ENCODE data around the gene NUTM2D.
A peak's percentile ranks its signal among the peaks of the same experiment; 100 is the strongest.
"Not testable (repeated sequence)": the region's sequence is repeated elsewhere in the genome, so short reads cannot be mapped to it uniquely, and the experiment has no call there.

Gene NUTM2D

GRCh38 chr10:87341546-87342142, 15.9 kb upstream of the NUTM2D start:
- H3K9me3 ChIP-seq (ENCODE audit: control insufficient read depth, insufficient read depth, low read depth, low read length); CTCF ChIA-PET; POLR2A ChIA-PET; H3K36me3 ChIP-seq (ENCODE audit: control insufficient read depth in 2 of 2, insufficient read depth in 1 of 2, low read length in 2 of 2); H3K4me1 ChIP-seq (ENCODE audit: control insufficient read depth, insufficient read depth, low read length): not testable (repeated sequence)
- Histone ChIP-seq H3K27ac (ENCODE audit: extremely low read depth, low read depth, low read length) (peak overlapping the region; percentile 87; the same call in 1 of the 2 replicates), H3K4me3 (ENCODE audit: low read depth, low read length) (peak overlapping the region; percentile 43)
- 0 out of 2 replicates have a peak, but pooled peaks have one; percentile 5 for TF ChIP-seq ZFHX2 (tag by site-specific recombination; conservative IDR thresholded peaks at IDR 0.05)
- peak; percentile 44; the same call in 1 of the 2 replicates for TF ChIP-seq EGR2 (tag by site-specific recombination; IDR thresholded peaks at IDR 0.05; ENCODE audit: low read depth)
- TF ChIP-seq ZNF366 (tag by site-specific recombination; conservative IDR thresholded peaks at IDR 0.05) = 0 out of 2 replicates have a peak, but pooled peaks have one; percentile 15
- TF ChIP-seq SP3 (tag by site-specific recombination; IDR thresholded peaks at IDR 0.05) = peak; percentile 36; the same call in 1 of the 2 replicates
- 0 out of 2 replicates have a peak, but pooled peaks have one; percentile 19 for TF ChIP-seq ZNF335 (tag by site-specific recombination; conservative IDR thresholded peaks at IDR 0.05)
- peak; percentile 49; the same call in 1 of the 2 replicates for TF ChIP-seq PRDM10 (tag by site-specific recombination; IDR thresholded peaks at IDR 0.05)
- 0 out of 2 replicates have a peak, but pooled peaks have one; percentile 20 for TF ChIP-seq ZBTB11 (tag by site-specific recombination; conservative IDR thresholded peaks at IDR 0.05; ENCODE audit: low read depth)
- peak; percentile 36; the same call in 1 of the 2 replicates for TF ChIP-seq PATZ1 (tag by site-specific recombination; IDR thresholded peaks at IDR 0.05)
- TF ChIP-seq ZNF76 (tag by site-specific recombination; IDR thresholded peaks at IDR 0.05; ENCODE audit: borderline replicate concordance, low read depth) = 0 out of 2 replicates have a peak, but pooled peaks have one; percentile 42
- peak; percentile 40; the same call in 1 of the 2 replicates for TF ChIP-seq SP2 (tag by site-specific recombination; IDR thresholded peaks at IDR 0.05)

GRCh38 chr10:87342249-87342710, 15.3 kb upstream of the NUTM2D start:
- H3K27ac ChIP-seq (ENCODE audit: extremely low read depth, low read depth, low read length) = peak overlapping the region; percentile 87
- TF ChIP-seq ZNF660 (tag by site-specific recombination; IDR thresholded peaks at IDR 0.05) (peak; percentile 61; the same call in 1 of the 2 replicates), ZNF366 (tag by site-specific recombination; conservative IDR thresholded peaks at IDR 0.05) (0 out of 2 replicates have a peak, but pooled peaks have one; percentile 34), ZNF391 (tag by site-specific recombination; IDR thresholded peaks at IDR 0.05; ENCODE audit: borderline replicate concordance, low read depth) (peak; percentile 27; the same call in 1 of the 2 replicates), ZNF76 (tag by site-specific recombination; IDR thresholded peaks at IDR 0.05; ENCODE audit: borderline replicate concordance, low read depth) (peak; percentile 92), KLF8 (tag by site-specific recombination; IDR thresholded peaks at IDR 0.05) (peak; percentile 63), GLIS1 (tag by site-specific recombination; IDR thresholded peaks at IDR 0.05) (peak; percentile 68), ZBTB17 (tag by site-specific recombination; IDR thresholded peaks at IDR 0.05) (peak; percentile 35; the same call in 1 of the 2 replicates), ZSCAN30 (tag by site-specific recombination; IDR thresholded peaks at IDR 0.05) (peak; percentile 64; the same call in 1 of the 2 replicates), ZEB2 (tag by site-specific recombination; IDR thresholded peaks at IDR 0.05) (peak; percentile 52; the same call in 1 of the 2 replicates), GLIS2 (tag by site-specific recombination; IDR thresholded peaks at IDR 0.05) (peak; percentile 48), ZNF335 (tag by site-specific recombination; conservative IDR thresholded peaks at IDR 0.05) (peak; percentile 38; the same call in 1 of the 2 replicates), ZXDB (tag by site-specific recombination; IDR thresholded peaks at IDR 0.05) (0 out of 2 replicates have a peak, but pooled peaks have one; percentile 19), ZBTB11 (tag by site-specific recombination; conservative IDR thresholded peaks at IDR 0.05; ENCODE audit: low read depth) (peak; percentile 50), SP3 (tag by site-specific recombination; IDR thresholded peaks at IDR 0.05) (peak; percentile 44), SP2 (tag by site-specific recombination; IDR thresholded peaks at IDR 0.05) (peak; percentile 51)

More at GRCh38 chr10:87342249-87342710, 15.3 kb upstream of the NUTM2D start:
- CTCF ChIA-PET = interaction anchor here (0.7 kb wide), 1 partner anchor 419 kb away, joined by 3 read pairs; no protein-coding TSS in a partner anchor
- H3K9me3 ChIP-seq (ENCODE audit: control insufficient read depth, insufficient read depth, low read depth, low read length); POLR2A ChIA-PET; H3K36me3 ChIP-seq (ENCODE audit: control insufficient read depth in 2 of 2, insufficient read depth in 1 of 2, low read length in 2 of 2); H3K4me1 ChIP-seq (ENCODE audit: control insufficient read depth, insufficient read depth, low read length): not testable (repeated sequence)
- peak overlapping the region; percentile 69 for H3K4me3 ChIP-seq (ENCODE audit: low read depth, low read length)
